Esophagus squamous epithelium (tissue), 5 donors: Measurements from ENCODE around the gene NFU1. TPM values are rescaled to one million over a fixed set of nuclear protein-coding genes. Genes with fewer than 3 reads are reported as not detected.
"Not testable (repeated sequence)": the region's sequence is repeated elsewhere in the genome, so short reads cannot be mapped to it uniquely, and the experiment has no call there.

Experiments used
- DNase-seq: peaks from one replicate; lab custom pipeline; 2025; lab: John Stamatoyannopoulos, UW
- H3K27ac ChIP-seq, 4 donors: fragments of 200-600 bp; sonication (generic); one replicate each; pipeline ENCODE4 v1.5.1; 2016 to 2019; ENCODE audit warnings: mild to moderate bottlenecking in 1 of 4
- H3K27me3 ChIP-seq, 4 donors: fragments of 200-600 bp; sonication (generic); 1 replicate in 3 of 4; 2 replicates in 1 of 4; pipeline versions ENCODE4 v1.5.1 to v1.6.0; 2017 to 2021; ENCODE audit warnings: antibody characterized with exemption in 1 of 4
- H3K36me3 ChIP-seq, 3 donors: fragments of 200-600 bp; sonication (generic); one replicate each; pipeline ENCODE4 v1.5.1; 2016 to 2019
- H3K4me1 ChIP-seq, 3 donors: fragments of 200-600 bp; sonication (generic); one replicate each; pipeline ENCODE4 v1.5.1; 2017 to 2019
- H3K4me3 ChIP-seq, 4 donors: fragments of 200-600 bp; sonication (generic); 1 replicate in 3 of 4; 2 replicates in 1 of 4; pipeline ENCODE4 v1.5.1; 2016 to 2019; ENCODE audit warnings: mild to moderate bottlenecking in 2 of 4, moderate library complexity in 1 of 4
- H3K9me3 ChIP-seq, 3 donors: fragments of 200-600 bp; sonication (generic); one replicate each; pipeline ENCODE4 v1.5.1; 2016 to 2019
- POLR2A ChIP-seq, 4 donors: fragments of 450-650 bp; IDR thresholded peaks; one replicate each; pipeline ENCODE4 v1.6.1; 2017; ENCODE audit warnings: antibody characterized with exemption in 4 of 4, mild to moderate bottlenecking in 4 of 4, moderate library complexity in 3 of 4
- WGBS, 2 donors: methylation state at CpG; one replicate each; pipeline ENCODE4 v1.1.5; 2018; 5-methylcytosine and 5-hydroxymethylcytosine counted together
- intact Hi-C: fragments of 100-400 bp; cut with DNase I; formaldehyde crosslinking; loops from one replicate; pipeline ENCODE4 v1.15.0; 2022
- total RNA-seq, 4 donors: library from RNA; depleted of rRNA; stranded (reverse); fragments of >200 nt; gene quantifications; one replicate each; pipeline ENCODE4 v1.1.0, GENCODE V29; 2016
- TF ChIP-seq, protein P1 (sequence below), 6 experiments: fragments of 450-650 bp in 4 of 6; fragments of 200-600 bp in 2 of 6; sonication (generic) in 2 of 6; IDR thresholded peaks; one replicate each; pipeline ENCODE4 v1.5.1; 2016 to 2019; ENCODE audit warnings: antibody characterized with exemption in 6 of 6, mild to moderate bottlenecking in 4 of 6, moderate library complexity in 4 of 6
- donor health status: DM: yes; HTN: yes; CAD: no.

The NFU1 gene
- total RNA-seq, 4 donors from 2014 or later: 17.4 to 26.2 (median 23.5) TPM

DNA sequence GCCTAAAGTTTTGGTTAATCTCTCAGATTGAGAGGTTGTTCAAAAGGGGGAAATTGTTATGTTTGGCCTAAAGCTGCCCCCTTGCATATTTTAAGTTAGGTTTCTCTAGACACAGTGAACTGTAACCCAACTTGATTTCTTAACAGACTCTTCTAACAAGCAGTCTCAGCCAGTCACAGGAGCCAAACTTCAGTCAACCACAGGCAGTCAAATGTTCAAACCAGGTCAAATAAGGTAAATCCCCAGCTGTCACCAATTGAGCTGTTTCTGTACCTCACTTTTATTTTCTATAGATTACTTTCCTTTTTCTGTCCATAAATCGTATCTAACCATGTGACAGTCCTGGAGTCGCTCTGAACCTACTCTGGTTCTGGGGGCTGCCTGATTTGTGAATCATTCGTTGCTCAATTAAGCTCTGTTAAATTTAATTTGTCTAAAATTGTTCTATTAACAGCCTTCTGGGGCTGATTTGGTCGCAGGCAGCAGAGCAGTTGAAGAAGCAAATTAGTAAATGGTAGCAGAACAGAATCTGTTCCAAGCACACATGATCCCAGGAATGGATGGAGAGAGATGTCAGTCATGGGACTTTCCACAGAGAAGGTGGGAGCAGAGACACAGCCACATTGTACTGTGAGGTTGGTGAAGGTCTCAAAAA is 16.4 kb upstream of the NFU1 start:
- H3K36me3 ChIP-seq: no peaks in the 10 kb centered on the region
- H3K27ac ChIP-seq: no peak overlapping the region
- intact Hi-C loops: no loop called here
- DNase-seq: no peak
- TF ChIP-seq POLR2A (IDR thresholded peaks at IDR 0.05): no peak
- TF ChIP-seq, protein P1, sequence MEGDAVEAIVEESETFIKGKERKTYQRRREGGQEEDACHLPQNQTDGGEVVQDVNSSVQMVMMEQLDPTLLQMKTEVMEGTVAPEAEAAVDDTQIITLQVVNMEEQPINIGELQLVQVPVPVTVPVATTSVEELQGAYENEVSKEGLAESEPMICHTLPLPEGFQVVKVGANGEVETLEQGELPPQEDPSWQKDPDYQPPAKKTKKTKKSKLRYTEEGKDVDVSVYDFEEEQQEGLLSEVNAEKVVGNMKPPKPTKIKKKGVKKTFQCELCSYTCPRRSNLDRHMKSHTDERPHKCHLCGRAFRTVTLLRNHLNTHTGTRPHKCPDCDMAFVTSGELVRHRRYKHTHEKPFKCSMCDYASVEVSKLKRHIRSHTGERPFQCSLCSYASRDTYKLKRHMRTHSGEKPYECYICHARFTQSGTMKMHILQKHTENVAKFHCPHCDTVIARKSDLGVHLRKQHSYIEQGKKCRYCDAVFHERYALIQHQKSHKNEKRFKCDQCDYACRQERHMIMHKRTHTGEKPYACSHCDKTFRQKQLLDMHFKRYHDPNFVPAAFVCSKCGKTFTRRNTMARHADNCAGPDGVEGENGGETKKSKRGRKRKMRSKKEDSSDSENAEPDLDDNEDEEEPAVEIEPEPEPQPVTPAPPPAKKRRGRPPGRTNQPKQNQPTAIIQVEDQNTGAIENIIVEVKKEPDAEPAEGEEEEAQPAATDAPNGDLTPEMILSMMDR (IDR thresholded peaks at IDR 0.05): no peak
- 60 to 79% methylated on average over 4 of the region's 4 CpGs for WGBS, 2 donors
- no peaks in the 10 kb centered on the region for H3K27me3 ChIP-seq
- no peaks in the 10 kb centered on the region for H3K9me3 ChIP-seq
- no peak overlapping the region for H3K4me3 ChIP-seq
- H3K4me1 ChIP-seq: no peaks in the 10 kb centered on the region

DNA sequence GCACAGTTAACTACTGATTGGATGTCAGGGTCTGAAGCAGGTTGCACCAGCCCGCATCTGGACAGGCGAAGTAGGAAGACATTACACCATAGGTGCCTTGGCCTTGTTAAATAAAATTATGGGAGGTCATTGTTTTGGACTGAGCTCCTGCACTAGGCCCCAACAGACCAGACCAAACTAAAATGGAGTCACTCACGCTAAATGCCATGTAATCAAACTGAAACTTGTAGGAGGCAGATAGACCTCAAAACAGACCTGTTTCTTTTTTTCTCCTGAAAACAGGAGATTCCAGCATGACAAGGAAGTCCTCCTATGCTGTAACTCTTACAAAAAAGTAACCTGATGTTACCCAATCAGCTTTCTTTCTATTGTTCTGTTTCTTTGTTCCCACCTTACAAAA is 15.5 kb upstream of the NFU1 start:
- no peak overlapping the region for H3K4me3 ChIP-seq
- intact Hi-C loops: no loop called here
- no peaks in the 10 kb centered on the region for H3K36me3 ChIP-seq
- TF ChIP-seq, protein P1 (IDR thresholded peaks at IDR 0.05): no peak
- no peak for TF ChIP-seq POLR2A (IDR thresholded peaks at IDR 0.05)
- DNase-seq: no peak
- H3K4me1 ChIP-seq: no peaks in the 10 kb centered on the region
- no peaks in the 10 kb centered on the region for H3K9me3 ChIP-seq
- H3K27me3 ChIP-seq: no peaks in the 10 kb centered on the region
- WGBS, 2 donors: 97 to 100% methylated on average over 3 of the region's 3 CpGs
- no peak overlapping the region for H3K27ac ChIP-seq

DNA sequence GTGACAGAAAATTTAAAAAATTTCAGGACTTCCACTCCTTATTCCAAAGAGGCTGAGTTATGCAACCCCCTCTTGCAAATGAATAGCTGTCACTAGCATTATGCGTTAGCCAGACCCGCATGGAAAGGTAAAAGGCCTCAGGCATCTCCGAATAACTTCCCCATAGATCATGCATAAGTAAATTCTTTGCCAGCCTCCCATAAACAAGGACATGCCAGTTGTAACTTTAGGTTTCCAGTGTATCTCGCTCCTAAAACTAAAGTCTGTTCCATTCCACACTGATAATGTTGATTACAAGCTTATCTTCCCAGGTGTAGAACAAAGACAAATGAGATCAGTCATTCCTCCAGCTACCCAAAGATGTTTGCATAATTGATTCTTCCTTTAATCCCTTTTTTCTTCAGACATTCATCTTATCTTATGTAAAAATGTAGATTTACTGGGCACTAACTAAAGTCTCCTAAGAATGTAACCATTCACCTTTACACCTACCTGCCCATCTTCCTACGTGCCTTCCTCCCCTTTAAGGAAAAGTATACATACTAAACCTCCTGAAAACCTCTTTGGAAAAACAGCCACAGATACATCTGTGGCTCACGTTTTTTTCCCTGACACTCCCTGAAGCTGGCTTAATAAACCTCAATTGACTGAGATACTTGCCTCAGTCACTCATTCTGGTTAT is 13.6 kb upstream of the NFU1 start:
- 55 to 68% methylated on average over 6 of the region's 6 CpGs for WGBS, 2 donors
- Histone ChIP-seq H3K36me3 (no peaks in the 10 kb centered on the region), H3K4me1 (no peaks in the 10 kb centered on the region), H3K27ac (no peak overlapping the region), H3K27me3 (no peaks in the 10 kb centered on the region), H3K9me3 (no peaks in the 10 kb centered on the region), H3K4me3 (no peak overlapping the region)
- no peak for DNase-seq
- intact Hi-C loops: no loop called here
- TF ChIP-seq, protein P1 (IDR thresholded peaks at IDR 0.05): no peak
- TF ChIP-seq POLR2A (IDR thresholded peaks at IDR 0.05): no peak

DNA sequence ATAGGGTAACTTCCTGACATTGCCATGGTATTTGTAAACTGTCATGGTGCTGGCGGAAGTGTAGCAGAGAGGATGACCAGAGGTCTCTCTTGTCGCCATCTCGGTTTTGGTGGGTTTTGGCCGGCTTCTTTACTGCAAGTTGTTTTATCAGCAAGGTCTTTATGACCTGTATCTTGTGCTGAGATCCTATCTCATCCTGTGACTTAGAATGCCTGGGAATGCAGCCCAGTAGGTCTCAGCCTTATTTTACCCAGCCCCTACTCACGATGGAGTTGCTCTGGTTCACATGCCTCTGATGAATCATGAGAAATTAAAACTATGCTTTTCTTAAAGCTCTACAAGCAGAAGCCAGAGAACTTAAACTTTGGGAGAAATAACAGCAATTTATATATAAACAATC is 12.7 kb upstream of the NFU1 start:
- Histone ChIP-seq H3K4me3 (no peak overlapping the region), H3K9me3 (no peaks in the 10 kb centered on the region), H3K4me1 (no peaks in the 10 kb centered on the region), H3K36me3 (no peaks in the 10 kb centered on the region), H3K27me3 (no peaks in the 10 kb centered on the region), H3K27ac (no peak overlapping the region)
- WGBS, 2 donors: 81 to 87% methylated on average over 5 of the region's 5 CpGs
- intact Hi-C loops: no loop called here
- no peak for TF ChIP-seq POLR2A (IDR thresholded peaks at IDR 0.05)
- TF ChIP-seq, protein P1 (IDR thresholded peaks at IDR 0.05): no peak
- no peak for DNase-seq

DNA sequence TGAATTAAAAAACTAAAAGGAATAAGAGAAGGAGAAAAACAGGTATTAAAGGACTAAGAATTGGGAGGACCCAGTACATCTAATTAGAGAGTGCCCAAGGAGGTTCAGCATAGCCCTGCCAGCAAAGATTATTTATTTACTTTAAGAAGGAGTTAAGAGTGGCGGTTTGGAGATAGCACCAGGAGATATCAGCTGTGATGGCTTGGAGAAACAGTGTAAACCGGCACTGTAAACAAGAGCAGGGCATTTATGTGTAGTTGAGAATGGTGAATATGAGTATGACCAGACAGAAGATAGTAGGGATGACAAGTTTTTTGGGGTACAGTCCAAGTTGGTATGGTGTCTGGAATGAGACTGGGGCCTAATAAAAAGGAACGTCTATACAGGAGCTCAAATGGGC is 6.4 kb upstream of the NFU1 start:
- intact Hi-C loops, DNase-seq, H3K36me3 ChIP-seq, H3K9me3 ChIP-seq, H3K4me1 ChIP-seq, H3K27ac ChIP-seq, H3K27me3 ChIP-seq, H3K4me3 ChIP-seq: not testable (repeated sequence)
- 76 to 82% methylated on average over 3 of the region's 3 CpGs for WGBS, 2 donors

DNA sequence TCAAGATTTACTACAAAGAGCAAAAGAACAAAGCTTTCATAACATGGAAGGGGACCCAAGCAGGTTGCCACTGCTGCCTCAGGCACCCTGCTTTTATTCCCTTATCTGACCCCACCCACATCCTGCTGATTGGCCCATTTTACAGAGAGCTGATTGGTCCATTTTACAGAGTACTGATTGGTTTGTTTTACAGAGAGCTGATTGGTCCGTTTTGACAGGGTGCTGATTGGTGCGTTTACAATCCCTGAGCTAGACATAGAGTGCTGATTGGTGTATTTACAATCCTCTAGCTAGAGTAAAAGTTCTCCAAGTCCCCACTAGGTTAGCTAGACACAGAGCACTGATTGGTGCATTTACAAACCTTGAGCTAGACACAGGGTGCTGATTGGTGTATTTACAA is 2.3 kb upstream of the NFU1 start:
- H3K27ac ChIP-seq, H3K36me3 ChIP-seq, H3K27me3 ChIP-seq, H3K9me3 ChIP-seq, H3K4me3 ChIP-seq, intact Hi-C loops, DNase-seq: not testable (repeated sequence)
- H3K4me1 ChIP-seq: peaks cover 13 to 36% (median 16%) of the 10 kb centered on the region in 3 donors
- 100% methylated on average over 2 of the region's 2 CpGs for WGBS, 2 donors
